HG02798 (cell line): ENCODE results near the gene FKBP1A.
"Not testable (repeated sequence)": the region's sequence is repeated elsewhere in the genome, so short reads cannot be mapped to it uniquely, and the experiment has no call there.

Source experiments
- ATAC-seq: cut with Tn5 transposase; IDR thresholded peaks from one replicate; pipeline ENCODE4 v1.9.1; 2021; ENCODE audit warnings: mild to moderate bottlenecking; ENCODE audit not compliant: unreplicated experiment, poor library complexity

The FKBP1A gene

DNA sequence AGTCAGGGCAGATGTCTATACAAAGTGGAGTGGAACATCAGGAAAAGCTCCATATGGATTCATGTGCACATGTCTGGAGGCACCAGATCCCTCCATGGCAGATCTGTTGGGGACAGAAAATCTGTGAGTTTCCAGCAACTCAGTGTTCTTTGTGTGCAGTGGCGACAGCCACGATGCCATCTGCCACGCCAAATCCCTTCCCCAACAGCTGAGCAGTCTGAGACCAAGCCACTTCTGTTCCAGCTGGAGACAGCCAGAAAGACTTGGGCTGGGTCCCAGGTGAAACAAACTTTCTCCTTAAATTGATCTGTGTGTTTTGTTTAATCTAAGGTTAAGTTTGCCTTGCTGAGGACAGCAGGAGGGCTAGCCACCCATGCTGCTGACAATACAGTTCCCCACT is 22.9 kb downstream of the FKBP1A start:
- ATAC-seq: no peak

GRCh38 chr20:1368448-1369199 is 24.2 kb downstream of the FKBP1A start:
- no peak for ATAC-seq

- ATAC-seq: no peak
Measured at GRCh38 chr20:1367479-1367878, 25.4 kb downstream of the FKBP1A start.

GRCh38 chr20:1364106-1364505 is 28.7 kb downstream of the FKBP1A start:
- ATAC-seq: no peak

DNA sequence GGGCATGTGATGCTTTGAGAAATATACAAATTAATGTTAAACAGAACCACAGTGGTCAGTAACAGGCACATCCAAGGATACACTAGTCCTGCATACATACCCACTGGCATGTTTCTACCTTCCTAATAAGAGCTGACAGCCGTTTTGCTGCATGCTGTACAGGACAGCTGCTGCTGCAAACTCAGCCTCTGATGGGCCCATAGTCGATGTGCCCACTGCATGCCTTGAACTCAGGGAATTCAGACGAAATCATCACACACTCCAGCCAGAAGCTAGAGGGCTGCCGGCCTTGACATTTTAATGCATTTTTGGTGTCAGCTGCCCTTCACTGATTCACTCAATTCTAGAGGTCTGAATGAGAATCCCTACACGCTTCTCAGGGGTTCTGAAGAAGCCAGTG is 29.3 kb downstream of the FKBP1A start:
- no peak for ATAC-seq

DNA sequence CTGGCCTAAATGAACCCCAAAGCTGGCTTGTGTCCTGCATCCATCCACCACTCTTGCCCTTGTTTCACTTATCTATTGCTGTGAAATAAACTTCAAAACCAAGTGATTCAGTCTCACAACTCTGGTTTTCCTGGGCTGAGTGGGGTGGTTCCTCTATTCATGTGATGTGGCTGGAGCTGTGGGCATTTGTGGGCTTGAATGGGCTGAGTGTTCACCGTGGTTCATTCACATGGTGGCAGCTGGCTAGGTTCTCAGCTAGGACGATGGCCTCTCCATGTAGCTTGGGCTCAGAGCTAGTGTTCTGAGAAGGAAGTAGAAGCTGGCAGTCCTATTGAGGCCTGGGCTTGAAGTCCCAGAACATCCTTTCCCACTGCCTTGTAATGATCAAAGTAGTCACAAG is 30.4 kb downstream of the FKBP1A start:
- ATAC-seq: no peak

DNA sequence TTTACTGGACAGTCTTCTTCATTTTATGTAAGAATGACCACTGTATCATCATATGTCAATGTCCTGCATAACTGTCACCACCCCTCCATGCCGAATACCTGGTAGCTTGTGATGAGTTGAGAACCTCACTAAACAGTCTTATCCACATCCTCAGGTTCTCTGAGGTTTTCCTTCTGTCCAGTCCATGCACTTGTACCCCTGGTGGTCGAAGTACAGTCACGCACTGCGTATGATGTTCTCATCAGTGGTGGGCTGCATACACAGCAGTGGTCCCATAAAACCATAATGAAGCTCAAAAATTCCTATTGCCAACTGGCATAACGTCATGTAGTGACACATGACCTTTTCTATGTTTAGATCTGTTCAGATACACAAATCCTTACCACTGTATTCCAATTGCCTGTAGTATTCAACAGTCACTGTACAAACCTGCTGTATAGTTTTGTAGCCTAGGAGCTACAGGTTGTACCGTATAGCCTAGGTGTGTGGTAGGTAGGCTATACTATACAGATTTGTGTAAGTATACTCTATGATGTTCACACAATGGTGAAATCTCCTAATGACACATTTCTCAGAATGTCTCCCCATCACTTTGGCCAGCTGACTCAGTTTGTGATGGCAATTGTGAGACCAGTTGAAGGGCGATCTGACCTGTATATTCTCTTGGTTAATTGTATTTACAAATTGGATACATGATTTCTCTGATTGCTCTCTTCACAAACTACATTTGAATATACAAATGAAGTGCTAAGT is 32.6 kb downstream of the FKBP1A start:
- ATAC-seq: no peak

- no peak for ATAC-seq
Measured at GRCh38 chr20:1357921-1358671, 34.8 kb downstream of the FKBP1A start.

DNA sequence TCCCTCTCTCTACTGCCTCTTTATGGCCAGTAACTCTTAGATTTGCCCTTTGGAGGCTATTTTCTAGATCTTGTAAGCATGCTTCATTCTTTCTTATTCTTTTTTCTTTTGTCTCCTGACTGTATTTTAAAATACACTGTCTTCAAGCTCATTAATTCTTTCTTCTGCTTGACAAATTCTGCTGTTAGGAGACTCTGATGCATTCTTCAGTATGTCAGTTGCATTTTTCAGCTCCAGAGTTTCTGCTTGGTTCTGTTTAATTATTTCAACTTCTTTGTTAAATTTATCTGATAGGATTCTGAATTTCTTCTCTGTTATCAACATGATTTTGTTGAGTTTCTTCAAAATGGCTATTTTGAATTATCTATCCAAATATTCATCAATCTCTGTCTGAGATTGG is 38.9 kb downstream of the FKBP1A start:
- no peak for ATAC-seq

DNA sequence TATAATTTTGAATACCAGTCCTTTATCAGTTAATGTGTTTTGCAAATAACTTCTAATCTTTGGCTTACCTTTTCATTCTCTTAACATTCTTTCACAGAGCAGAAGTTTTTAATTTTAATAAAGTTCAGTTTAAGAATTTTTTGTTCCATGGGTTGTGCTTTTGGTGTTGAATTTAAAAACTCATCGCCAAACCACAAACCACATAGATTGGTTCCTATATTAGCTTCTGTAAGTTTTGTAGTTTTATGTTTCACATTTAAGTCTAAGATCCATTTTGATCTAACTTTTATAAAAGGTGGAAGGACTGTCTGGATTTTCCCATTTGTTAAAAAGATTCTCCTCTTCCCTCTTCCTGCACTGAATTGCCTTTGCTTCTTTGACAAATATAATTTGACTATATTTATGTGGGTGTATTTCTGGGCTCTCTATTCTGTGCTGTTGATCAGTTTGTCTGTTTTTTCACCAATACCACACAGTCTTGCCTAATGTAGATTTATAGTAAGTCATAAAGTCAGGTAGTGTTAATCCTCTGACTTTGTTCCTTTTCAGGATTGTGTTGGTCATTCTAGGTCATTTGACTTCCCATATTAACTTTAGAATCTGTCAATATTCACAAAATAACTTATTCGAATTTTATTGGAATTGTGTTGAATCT is 46.4 kb downstream of the FKBP1A start:
- ATAC-seq: no peak

GRCh38 chr20:1345756-1346093 is 47.1 kb downstream of the FKBP1A start:
- no peak for ATAC-seq

GRCh38 chr20:1345030-1345755 is 47.7 kb downstream of the FKBP1A start:
- no peak for ATAC-seq

GRCh38 chr20:1343446-1344124 is 49.3 kb downstream of the FKBP1A start:
- ATAC-seq: not testable (repeated sequence)

DNA sequence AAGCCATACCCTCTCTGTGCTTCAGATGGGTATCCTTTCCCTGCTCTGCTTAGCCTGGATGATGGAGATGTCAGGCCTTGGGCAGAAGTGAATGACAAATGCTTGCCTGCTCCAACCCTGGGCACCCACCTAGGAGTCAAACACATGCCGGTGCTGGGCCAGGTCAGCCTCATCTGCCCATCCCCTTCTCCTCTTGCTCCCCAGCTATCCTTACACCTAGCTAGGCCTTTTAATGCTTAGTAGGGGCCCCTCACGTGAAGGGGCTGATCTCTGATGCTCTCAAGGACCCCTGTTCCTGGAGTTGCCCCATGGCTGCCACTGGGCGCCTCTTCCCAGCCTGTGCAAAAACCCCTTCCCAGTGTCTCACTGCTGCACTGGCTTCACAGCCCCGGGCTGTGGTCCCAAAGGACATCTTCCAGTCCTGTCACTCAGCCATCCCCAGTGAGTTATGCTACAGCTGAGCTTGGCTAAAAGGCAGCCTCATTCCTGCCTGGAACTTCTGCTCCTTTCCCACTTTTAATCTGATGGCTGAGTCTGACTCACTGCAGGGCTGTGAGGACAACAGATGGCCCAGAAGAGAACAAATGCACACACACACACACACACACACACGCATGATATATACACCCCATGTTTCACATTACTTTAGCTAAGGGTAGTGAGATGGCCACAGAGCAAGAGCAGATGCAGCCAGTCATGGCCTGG is 51.1 kb downstream of the FKBP1A start:
- no peak for ATAC-seq

GRCh38 chr20:1338801-1339200 is 54.1 kb downstream of the FKBP1A start:
- no peak for ATAC-seq

DNA sequence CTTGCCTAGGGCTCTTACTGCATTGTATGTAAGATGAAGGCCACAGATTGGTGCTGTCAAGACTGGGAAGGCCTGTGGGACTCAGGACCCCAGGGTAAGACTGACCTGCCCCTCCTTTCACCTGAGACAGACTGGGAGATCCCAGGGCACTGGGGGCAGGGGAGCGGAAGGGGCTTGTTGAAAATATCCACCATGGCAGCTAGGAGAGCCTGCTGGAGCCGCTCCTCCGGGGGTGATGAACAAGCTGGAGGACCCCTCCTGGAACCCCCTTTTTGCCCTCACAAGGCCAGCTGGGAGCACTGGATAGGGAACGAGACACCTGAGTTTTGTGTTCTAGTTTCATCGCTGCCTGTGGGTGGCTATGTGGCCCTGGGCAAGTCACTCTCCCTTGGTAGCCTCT is 54.8 kb downstream of the FKBP1A start:
- ATAC-seq: no peak

- ATAC-seq: no peak
Measured at GRCh38 chr20:1337441-1337840, 55.4 kb downstream of the FKBP1A start.

- no peak for ATAC-seq
Measured at GRCh38 chr20:1336699-1337367, 56.0 kb downstream of the FKBP1A start.
